CD4-positive, alpha-beta T cell treated with Interleukin-17A for 4 hours (primary cell): ENCODE data around the gene TRIM47.
"Not testable (repeated sequence)": the region's sequence is repeated elsewhere in the genome, so short reads cannot be mapped to it uniquely, and the experiment has no call there.

ENCODE experiments used
- DNase-seq: peaks from one replicate; pipeline ENCODE4 v3.0.0-alpha.2; 2020; ENCODE audit warnings: mixed read lengths

The TRIM47 gene

DNA sequence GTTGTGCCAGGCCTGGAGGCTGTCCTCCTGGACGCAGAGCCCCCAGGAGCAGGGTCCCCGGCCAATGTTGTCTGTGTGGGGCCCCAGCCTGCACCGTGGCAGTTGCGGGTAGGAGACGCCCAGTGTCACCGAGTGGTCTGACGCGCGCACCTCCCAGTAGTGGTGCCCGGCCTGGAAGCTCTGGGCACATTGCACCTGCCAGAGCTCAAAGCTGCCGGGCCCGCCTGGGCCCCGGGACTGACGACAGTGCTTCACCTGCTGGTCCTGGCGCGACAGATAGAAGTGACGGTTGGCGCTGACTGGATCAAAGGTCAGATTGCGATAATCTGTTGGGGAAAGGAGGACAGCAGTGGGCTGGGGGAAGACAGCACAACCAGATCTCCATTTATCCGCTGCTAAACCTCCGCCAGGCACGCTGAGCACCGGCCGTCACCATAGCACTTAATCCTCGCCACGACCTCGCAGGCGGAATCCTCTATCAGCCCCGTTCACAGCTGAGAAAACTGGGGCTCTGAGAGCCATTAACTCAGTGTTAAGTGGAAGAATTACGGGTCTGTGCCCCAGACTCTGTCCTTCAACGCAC, 12.7 kb upstream of the TRIM47 start:
- no peak for DNase-seq

DNA sequence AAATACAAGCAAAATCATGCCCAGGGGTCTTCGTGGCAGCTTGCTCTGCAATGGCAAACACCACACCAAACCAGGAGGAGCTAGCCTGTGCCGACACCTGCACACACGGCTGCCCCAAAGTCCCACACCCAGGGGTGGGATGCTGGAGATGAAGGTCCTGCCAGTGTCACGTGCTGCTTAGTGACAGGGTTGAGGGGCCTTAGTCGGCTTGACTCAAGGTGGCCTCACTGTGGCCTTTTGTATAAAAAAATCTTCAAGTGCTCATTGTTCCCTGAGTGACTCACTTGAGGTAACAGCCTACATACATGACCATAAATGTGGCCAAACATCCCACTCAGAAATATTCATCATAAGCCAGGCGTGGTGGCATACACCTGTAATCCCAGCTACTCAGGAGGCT, 11.1 kb upstream of the TRIM47 start:
- DNase-seq = no peak

DNA sequence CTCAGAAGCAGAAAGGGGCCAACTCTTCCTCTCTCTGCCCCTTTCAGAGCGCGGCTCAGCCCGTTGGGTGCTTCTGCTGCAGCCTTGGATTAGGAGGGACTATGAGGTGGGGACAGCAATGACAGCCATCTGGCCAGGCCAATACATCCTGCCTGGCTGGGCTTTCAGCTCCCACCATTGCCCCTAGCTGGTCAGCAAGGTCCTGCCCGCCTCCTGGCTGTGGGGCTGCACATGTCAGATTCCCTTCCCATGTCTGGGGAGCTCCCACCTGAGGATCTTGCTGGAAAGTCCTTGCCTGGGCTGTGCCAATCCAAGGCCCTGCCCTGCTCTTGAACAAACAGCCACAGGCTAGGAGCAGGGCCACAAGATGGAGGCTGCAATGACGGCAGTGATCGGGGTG, 10.1 kb upstream of the TRIM47 start:
- no peak for DNase-seq

DNA sequence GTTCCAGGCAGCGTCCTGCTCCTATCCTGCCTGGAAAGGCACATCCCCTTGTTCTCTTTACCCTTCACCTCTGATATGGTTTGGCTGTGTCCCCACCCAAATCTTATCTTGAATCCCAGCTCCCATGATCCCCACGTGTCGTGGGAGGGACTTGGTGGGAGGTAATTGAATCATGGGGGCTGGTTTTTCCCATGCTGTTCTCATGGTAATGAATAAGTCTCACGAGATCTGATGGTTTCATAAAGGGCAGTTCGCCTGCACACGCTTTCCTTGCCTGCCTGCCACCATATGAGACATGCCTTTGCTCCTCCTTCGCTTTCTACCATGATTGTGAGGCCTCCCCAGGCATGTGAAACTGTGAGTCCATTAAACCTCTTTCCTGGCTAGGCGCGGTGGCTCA, 7.5 kb upstream of the TRIM47 start:
- DNase-seq = not testable (repeated sequence)

DNA sequence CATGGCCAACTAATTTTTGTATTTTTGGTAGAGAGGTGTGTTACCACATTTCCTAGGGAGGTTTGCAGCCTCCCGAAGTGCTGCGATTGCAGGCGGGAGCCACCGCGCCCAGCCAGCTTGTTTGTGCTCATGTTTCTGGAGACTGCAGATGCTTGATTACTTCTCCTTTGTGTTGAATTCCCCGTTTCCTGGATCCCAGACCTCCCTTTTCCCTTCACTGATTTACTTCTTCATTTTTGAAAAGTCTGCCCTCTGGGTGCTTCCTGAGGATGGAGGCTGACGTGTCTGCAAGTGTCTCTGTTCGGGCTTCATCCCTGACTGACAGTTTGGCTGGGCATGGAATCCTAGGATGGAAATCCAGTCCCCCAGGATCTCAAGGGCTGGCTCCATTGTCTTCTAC, 7.0 kb upstream of the TRIM47 start:
- DNase-seq = no peak

- DNase-seq = peak; percentile 27
Measured at GRCh38 chr17:75881678-75882454, 3.5 kb upstream of the TRIM47 start.

- no peak for DNase-seq
Measured at GRCh38 chr17:75880266-75880665, 1.9 kb upstream of the TRIM47 start.

GRCh38 chr17:75877752-75878173, 618 bp downstream of the TRIM47 start:
- peak; percentile 81 for DNase-seq

GRCh38 chr17:75876938-75877751, 1.2 kb downstream of the TRIM47 start:
- peak; percentile 50 for DNase-seq

- peak; percentile 92 for DNase-seq
Measured at GRCh38 chr17:75876190-75876937, 2.0 kb downstream of the TRIM47 start.

- no peak for DNase-seq
Measured at GRCh38 chr17:75875940-75876189, 2.5 kb downstream of the TRIM47 start.

- DNase-seq = no peak
Measured at GRCh38 chr17:75875182-75875939, 3.0 kb downstream of the TRIM47 start.

- no peak for DNase-seq
Measured at GRCh38 chr17:75874323-75875181, 3.8 kb downstream of the TRIM47 start.

- no peak for DNase-seq
Measured at GRCh38 chr17:75873587-75874322, 4.6 kb downstream of the TRIM47 start.

DNA sequence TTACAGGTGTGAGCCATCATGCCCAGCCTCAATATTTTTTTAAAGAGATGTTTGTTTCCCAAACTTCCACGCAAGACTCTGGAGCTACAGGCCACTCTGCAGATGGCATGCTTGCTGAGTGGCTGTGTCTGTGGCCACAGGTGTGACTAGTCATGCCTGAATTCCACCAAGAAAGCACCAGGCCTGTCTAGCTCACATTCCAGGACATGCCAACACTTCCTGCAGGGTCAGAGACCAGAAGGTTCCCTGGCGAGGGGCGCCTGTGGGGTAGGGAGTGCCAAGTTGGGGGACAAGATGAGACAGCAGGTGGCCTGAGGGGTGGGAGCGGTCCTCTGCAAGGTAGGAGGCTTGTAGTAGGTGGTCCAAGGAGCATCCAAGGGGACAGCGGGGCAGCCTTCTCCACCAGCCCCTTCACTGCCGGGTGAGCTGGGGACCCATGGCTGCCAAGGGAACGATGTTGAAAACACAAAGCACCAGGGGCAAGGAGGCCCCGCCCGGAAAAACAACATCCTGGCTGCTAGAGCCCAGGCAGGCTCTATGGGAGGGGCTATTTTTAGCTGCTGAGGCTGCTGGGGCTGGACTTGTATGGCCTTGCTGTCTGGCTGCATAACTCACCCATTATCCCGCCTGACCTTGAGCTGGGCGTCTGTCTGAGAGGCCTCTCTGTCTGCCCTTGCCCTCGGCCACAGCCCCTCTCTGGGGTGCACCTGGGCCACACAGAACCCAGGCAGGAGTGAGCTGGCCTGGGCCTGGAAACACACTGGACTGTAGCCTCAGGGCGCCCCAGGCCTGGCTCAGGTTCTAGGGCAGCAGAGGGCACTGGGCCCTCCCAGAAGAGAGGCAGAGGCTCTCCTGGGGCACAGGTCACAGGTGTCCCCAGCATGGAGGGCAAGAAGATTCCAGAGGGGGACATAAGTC, 5.7 kb downstream of the TRIM47 start:
- peak; percentile 74 for DNase-seq

- not testable (repeated sequence) for DNase-seq
Measured at GRCh38 chr17:75870228-75870627, 8.2 kb downstream of the TRIM47 start.

DNA sequence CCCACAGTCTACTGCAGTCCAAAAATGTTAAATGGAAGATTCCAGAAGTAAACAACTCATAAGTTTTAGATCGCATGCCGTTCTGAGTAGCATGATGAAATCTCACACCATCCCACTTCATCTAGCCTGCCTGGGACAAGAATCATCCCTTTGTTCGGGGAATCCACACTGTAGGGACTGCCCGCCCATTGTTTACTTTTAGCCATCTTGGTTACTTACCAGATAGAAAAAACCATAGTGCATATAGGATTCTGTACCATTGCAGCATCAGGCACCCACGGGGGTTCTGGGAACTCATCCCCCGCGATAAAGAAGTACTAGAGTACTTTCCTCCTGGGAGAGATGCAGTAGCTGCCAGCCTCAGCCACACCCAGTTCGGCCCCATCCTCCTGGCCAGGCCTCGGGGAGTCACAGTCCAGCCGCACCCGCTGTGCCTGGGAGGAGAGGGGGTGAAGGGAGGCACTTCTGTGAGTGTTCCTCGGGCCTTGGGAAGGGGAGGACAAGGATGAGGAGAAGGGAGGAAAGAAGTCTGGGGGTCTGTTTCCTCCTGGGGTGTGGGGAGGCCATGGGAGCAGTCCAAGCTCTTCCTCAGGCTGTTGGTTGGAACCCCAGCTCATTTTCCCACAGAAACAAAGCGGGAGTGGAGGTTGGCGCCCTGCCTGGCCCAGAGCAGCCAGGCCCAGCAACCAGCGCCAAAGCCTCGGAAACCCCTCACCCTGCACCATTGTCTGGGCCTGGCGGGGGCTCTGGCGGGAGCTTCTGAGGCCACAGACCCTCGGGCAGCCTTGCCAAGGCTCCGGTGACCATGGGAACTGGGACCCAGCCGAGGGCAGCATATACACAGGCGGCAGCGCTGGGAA, 8.9 kb downstream of the TRIM47 start:
- DNase-seq = no peak

GRCh38 chr17:75868730-75869281, 9.6 kb downstream of the TRIM47 start:
- DNase-seq = not testable (repeated sequence)
